Stimulated activated CD4-positive, alpha-beta T cell treated with anti-CD3 and anti-CD28 coated beads, Interleukin-15, amount 100 ng/mL, for 1 hour (primary cell): ENCODE results near the gene GLOD4.
A peak's percentile ranks its signal among the peaks of the same experiment; 100 is the strongest.
"Not testable (repeated sequence)": the region's sequence is repeated elsewhere in the genome, so short reads cannot be mapped to it uniquely, and the experiment has no call there.

Experiments used
- DNase-seq, 2 donors: peaks; one replicate each; pipeline ENCODE4 v3.0.0-alpha.2; 2020; ENCODE audit warnings: low read depth in 1 of 2, low spot score in 1 of 2

The GLOD4 gene

DNA sequence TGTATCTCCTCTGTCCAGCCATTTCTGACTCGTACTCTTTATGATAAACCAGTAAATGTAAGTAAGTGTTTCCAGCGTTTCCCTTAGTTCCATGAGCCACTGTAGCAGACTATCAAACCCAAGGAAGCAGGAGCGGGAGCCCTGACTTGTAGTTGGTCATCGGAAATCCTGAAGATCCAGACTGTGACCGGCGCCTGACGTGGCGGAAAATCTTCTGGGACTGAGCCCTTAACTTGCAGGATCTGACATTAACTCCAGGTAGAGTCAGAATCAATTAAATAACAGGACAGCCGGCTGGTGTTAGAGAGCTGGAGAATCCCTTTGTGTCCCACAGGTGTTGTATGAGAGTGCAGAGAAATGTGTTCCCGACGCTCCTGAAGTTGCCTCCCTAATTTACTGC is 4.0 kb downstream of the GLOD4 start:
- DNase-seq: no peak

DNA sequence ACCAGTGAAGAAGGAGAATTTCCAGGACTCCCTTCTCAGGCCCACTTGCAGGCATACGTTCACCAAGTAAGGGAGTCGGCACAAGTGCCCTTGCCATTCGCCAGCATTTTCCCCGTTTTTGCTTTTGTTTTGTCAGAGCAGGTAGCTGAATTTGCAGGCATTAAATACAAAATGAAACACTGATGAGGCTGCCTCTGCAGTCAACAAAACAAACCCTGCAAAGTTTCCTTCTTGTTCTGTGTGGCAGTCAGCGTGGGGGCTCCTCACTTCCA is 7.8 kb downstream of the GLOD4 start:
- DNase-seq: no peak

DNA sequence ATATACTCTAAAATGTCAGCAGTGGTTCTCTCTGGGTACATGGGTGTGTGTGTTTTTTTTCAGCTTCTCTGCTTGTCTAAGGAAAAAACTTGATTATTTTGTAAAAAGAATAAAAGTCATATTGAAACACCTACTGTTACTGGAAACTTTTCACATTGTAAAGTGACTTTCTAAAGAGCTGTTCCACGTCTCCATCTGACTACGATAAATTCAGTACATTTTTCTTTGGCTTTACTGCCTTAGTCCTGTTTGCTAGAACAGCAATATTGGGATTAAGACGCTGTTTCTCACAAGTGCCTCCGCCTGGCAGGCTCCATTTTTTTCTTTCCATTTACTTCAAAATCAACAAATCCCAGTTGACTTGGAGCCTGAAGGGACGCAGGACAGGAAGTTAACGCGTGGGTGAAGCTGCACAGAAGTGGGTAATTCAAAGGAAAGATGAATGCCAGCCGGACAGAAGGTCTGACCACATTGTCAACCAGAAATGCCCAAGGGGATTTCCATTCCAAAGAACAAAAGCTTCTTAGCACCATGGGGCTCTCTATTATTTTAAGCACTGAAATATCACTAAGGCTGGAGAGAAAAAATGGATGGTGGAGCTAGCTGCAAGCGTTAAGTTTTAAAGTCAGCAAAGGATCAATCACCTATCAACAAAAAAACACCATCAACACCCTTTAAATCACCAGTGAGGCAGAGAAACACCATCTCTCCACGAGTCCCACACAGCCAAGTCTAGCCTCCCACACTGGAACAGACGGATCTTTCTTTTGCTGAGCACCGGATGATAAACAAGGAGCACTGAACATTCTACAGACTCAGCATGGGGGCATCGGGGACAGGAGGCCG is 8.4 kb downstream of the GLOD4 start:
- DNase-seq: no peak

DNA sequence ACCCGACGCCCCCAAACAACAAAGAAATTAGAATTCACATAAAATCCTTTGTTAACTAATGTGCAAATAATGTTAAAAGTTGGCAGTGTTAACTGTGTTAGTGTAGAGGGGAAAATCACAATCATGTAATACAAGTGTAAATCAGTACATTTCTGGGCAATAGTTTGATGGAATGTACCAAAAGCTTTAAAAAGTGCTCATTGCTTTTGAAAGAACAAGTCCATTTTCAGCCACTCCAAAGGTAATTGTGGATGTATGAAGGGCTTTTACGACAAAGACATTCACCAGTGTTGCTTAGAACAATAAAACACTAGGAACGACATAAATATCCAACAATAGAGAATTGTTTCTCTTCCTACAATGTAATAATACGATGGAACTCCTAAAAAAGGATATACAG is 9.1 kb downstream of the GLOD4 start:
- DNase-seq: no peak

DNA sequence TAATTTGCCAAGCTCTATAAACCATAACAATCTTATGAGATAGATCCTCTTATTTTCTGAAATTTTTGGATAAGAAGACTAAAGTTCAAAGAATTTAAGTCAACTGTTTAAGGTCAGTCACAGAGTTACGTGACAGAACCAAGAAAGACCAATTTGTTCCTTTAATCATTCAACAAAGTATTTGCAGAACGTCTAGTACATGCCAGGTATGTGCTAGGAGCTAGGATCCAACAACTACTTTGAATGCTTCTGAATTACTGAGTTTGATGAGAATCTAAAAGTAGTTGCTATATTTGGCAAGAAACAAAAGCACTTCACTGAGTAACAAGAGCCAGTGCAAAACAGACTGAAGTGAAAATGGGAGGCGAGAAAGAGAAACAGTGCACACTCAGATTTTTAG is 15.0 kb downstream of the GLOD4 start:
- no peak for DNase-seq

DNA sequence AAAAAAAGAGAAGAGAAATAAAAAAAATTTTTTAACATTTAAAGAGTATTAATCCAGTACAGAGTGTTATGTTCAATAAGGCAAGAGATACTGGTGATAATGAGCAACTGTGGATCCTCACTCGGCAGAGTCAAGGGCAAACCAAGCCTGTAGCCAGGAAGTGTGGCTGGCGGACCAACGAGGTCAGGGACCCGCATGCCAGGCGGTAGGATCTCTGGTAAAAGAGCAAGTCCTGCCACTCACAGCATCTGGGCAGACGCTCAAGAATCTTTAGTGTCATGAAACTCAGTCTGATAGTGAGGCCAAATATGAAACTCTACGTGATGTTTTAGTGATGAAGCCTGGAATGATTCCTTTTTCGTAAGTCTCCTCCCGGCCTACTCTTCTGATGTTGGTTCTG is 21.7 kb downstream of the GLOD4 start:
- no peak for DNase-seq

DNA sequence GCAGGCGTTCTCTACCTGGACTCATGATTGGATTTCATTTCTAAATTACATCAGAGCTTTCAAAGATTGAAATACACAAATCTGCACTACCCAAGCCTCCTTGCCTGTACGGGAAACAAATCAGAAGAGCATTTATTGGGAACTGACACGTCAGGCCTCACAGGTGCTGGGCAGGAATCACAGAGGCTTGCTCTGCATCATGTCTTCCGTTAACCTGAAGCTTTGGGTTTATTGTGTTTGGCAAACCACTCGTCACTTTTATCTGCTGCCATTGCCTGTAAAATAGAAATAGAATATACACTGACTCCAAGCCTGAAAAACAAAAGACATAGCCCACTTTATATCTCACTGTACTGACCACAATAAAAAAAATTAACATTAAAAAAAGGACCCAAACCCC is 22.1 kb downstream of the GLOD4 start:
- DNase-seq: no peak

DNA sequence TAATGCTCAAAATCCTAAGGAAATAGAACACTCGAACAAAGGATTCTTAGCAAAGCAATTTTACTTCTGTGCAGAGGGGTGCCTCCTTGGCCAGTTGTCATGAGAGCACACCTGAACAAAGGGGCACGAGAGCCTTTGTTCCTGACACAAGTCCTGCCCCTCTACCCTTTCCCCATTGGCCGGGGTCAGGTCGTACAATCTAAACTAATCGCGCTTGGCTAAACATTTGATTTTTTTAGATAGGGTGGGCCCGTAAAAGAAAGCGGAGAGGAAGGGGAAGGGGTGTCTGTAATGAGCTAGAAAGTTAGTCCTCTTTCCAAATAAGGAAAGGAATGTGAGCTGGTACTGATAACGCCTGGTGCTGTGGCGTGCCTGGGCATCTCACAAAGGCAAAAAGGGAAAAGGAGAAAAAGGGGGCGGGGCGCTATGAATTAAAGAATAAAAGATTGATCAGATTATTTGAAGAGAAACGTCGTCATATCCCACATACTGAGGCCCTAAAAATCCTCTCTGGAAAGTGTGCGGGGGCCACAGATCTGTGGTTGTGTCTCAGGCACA is 26.0 kb downstream of the GLOD4 start:
- not testable (repeated sequence) for DNase-seq

DNA sequence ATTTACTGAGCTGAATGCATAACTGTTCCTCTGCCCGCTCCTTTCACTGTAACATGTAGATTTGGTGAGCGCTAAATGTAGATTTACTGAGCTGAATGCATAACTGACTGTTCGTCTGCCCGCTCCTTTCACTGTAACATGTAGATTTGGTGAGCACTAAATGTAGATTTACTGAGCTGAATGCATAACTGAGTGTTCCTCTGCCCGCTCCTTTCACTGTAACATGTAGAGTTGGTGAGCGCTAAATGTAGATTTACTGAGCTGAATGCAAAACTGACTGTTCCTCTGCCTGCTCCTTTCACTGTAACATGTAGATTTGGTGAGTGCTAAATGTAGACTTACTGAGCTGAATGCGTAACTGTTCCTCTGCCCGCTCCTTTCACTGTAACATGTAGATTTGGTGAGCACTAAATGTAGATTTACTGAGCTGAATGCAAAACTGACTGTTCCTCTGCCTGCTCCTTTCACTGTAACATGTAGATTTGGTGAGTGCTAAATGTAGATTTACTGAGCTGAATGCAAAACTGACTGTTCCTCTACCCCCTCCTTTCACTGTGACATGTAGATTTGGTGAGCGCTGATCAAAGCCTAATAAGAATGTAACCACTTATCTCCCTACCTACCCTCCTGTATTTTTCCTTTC is 26.6 kb downstream of the GLOD4 start:
- not testable (repeated sequence) for DNase-seq

DNA sequence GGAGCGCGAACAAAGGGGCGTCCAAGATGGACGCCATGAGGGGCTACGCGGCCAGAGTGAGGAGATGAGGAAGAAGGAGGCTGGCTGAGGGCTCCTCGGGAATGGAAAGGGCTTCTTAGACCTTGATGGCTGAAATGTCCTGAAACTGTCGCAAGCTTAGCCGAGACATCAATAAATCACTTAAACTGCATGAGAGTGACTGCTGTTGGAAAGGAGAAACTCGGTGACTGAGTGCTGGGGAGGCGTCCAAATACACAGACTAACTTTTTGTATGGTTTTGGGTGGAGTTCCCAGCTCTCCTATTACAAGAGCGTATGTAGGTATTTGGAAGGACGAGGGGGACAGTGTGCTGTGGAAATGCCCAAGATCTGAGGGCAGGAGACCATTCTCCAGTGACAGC is 28.7 kb downstream of the GLOD4 start:
- DNase-seq: no peak

DNA sequence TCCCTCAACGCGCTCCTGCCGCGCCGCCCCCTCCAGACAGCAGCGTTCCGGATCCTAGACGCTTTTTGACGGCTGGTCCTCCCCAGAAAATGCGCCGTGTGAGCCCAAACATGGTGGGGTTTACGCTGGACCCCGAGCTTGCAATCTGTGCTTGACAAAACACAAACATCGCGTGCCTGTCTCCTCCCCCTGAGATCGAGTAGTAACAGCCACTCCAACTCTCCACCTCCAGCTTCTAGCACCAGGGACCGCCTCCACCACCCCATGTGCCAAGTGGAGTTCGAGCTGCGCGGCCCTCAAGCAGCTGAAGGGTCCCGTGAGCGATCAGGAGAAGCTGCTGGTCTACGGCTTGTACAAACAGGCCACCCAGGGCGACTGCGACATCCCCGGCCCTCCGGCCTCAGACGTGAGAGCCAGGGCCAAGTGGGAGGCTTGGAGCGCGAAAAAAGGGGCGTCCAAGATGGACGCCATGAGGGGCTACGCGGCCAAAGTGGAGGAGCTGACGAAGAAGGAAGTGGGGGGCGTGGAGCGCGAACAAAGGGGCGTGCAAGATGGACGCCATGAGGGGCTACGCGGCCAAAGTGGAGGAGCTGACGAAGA is 29.4 kb downstream of the GLOD4 start:
- peak in 1 of 2 donors; percentile 16 for DNase-seq

DNA sequence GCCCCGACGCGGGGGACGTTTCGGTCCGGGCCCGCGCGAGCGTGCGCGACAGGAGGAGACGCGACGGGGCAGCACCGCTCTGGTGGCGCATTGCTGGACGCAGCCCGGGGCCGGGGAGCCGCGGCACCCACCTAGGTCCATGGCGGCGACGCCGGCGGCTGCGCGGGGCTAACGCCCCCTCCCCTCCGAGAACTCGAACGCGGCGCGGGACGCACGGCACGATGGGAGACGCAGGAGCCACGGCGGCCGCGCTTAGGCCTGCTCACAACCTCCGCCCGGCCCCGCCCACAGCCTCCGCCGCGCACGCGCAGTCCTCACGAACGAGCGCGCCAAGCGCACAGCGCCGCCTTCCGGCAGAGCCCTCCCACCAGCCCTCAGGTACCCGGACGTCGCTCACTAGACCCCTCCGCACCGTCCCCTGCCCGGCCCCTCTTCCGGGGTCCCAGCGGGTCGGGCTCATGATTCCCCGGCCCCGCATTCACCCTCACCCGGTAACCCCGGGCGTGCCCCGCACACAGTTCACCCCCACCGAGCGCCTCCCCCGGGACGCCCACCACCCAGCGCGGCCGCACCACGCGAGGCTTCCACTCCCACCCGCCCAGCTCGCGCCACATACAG is 30.0 kb downstream of the GLOD4 start, which contains the start of gene GEMIN4:
Gene GEMIN4 (minus strand): TSS at position 263 of the 618 bp plus-strand sequence. CDS start 122 bp downstream, at position 141.
- DNase-seq: peak; percentile 97 to 99

DNA sequence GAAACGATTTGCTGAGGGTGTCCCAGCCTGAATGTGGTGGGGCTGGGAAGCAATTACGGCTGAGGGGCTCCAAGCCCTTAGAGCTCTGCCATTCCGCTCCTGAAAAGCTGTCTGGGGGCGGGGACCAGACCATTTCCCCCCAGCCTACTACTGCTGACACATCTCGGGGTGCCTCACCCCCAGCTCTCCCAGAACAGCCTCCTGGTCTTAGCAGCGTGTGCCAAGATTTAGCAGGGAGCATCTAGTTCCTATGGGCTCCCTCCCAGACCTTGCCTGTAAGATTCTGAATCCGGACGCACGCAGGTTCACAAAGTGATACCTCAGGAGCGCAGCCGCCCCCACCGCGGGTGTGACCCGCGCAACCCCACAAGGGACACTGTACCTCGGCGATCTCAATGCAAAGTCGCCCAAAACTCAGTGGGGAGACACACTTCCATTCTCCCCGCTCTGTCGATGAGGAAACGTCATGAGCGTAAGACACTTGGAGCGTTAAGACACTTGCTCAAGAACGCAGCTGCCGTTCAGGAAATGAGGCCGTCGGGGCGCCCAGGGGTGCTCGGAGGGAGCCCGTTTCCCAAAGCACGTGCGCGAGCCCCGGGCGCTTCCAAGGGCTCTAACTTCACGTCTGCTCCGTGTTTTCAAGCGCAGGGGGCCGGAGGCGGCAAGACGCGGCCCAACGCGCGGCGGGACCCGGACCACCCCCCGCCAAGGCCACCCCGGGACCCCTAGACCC is 30.6 kb downstream of the GLOD4 start:
- DNase-seq: peak in 1 of 2 donors; percentile 34

DNA sequence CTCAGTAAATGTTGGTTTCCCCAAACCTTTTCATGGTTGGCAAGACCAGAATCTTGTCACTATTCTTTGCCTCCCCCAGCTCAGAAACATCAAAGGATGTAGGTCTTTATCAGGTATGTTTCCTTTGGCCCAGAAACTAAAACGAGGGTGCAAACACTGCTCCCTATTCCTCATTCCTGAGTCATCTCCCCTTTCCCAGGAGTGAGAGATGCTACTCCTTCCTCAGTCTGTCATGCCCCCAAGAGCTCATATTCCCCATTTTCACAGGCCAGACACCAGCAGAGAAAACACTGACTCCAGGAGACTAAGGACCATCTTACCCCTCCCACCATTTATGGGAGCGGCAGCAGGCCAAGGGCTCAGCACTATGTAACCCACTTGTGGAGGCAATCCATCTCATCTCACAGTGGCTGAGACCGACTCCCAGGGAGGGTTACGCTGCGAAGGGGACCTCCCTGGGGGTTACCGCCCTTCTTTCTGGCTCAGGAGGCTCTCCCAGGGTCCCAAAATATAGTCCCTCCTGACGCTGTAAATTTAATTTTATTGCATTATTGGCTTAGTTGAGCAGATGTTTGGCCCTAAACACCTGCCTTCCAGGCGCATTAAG is 31.5 kb downstream of the GLOD4 start:
- DNase-seq: no peak

DNA sequence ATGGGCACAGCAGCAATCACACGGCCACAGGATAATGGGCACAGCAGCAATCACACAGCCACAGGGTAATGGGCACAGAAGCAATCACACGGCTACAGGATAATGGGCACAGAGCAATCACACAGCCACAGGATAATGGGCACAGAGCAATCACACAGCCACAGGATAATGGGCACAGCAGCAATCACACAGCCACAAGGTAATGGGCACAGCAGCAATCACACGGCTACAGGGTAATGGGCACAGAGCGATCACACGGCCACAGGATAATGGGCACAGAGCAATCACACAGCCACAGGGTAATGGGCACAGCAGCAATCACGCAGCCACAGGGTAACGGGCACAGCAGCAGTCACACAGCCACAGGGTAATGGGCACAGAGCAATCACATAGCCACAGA is 32.7 kb downstream of the GLOD4 start:
- not testable (repeated sequence) for DNase-seq

DNA sequence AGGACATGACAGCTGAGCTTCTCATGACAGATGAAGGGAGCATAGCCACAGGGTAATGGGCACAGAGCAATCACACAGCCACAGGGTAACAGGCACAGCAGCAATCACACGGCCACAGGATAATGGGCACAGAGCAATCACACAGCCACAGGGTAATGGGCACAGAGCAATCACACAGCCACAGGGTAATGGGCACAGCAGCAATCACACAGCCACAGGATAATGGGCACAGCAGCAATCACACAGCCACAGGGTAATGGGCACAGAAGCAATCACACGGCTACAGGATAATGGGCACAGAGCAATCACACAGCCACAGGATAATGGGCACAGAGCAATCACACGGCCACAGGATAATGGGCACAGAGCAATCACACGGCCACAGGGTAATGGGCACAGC is 33.5 kb downstream of the GLOD4 start:
- DNase-seq: not testable (repeated sequence)

DNA sequence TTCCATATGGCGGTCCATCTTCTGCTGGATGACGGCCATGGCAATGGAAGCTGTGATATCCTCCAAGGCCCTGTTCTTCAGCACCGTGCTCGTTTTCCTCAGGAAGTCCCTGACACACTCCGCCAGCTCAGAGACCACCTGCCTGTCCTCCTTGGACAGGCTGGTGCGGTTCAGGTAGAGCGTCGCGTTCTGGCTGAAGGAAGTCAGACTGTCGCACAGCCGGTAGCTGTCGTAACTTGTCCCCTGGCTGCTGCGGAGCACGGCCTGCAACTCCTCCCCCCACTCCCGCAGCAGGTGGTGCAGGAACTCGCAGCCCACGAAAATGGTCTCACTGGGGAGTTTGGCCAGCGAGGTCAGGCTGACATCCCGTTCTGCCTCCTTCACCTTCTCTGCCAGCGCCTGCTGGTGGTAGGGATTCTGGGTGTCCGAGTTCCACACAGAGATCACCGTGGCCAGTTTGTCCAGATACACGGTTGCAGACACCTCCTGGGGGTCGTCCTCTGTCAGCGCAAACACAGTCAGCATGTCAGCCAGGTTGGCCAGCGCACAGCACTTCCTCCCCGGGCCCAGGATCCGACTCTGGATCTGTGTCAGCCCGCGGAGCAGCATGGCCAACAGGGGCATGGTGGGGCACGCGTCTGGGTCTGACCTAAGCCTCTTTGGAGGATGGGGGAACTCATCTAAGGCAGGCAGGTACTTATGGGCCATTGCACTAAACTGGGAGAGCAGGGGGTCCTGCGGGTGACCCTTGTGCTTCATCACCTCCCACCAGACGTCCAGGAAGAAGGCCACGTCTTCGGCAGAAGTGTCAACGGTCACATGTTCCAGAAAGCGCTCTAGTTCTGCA is 35.1 kb downstream of the GLOD4 start:
- DNase-seq: no peak

DNA sequence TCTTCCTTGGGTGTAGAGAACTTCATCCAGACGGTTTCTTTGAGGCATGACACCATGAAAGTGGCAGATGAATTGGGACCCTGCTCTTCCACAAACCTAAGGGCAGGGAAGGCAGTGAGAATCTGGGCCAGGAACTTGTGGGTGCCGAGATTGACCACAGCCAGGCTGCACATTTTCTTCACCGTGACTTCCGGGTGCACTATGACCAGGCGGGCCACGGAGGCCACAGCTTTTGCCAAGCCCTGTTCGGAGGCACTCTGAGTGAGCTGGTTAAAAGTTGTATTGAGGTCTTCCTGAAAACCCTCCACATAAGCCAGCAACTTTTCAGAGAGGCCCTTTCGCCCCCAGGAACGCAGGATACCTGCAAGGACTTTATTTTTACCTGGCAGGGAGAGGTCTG is 35.9 kb downstream of the GLOD4 start:
- DNase-seq: no peak

DNA sequence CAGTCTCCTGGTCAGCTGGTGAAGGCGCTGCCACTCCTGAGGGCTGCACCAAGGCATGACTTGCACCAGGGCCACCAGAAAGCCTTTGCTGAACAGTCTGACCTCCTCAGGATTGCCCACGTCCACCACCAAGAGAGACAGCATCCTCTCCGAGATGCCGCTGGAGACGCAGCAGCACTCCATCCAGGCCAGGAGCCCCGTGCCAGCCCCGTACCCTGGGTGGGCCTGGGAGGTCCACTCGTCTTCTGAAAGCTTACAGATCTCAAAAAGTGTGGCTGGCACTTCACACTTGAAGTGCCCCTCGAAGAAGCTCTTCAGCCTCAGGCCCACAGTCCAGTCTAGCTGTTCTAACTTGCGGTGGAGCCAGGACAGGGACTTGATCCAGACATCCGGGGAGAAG is 36.7 kb downstream of the GLOD4 start:
- DNase-seq: no peak

DNA sequence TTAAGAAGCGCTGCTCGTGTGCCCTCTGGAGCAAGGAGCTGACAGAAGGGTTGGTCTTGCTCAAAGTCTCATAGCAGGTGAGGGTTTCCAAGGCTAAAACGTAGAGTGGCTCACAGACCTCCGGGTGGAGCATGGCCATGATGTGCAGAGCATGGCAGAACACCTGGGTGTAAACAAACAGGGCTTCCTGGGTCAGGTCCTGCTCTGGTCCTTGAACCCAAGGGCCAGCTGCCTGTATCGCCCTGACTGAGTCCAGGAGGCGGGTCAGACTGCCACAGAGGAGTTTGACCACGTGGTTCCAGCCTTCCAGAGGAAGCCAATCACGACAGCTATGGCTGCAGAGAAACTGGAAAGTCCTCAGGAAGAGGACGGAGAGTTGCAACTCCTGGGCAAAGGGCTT is 37.1 kb downstream of the GLOD4 start:
- no peak for DNase-seq
